ENCODE measurements around the gene CNIH2. TPM values are rescaled to one million over a fixed set of nuclear protein-coding genes. Genes with fewer than 3 reads are reported as not detected.

Gene CNIH2
- total and polyA plus RNA-seq, 9 of the 15 experiments (the other 6 are each of a cell fraction or from before 2014, with no cell fraction given) = 0.26 to 0.89 (median 0.40) TPM; not detected in 4

- TF ChIP-seq REST (IDR thresholded peaks at IDR 0.05; ENCODE audit: borderline replicate concordance) (peak; percentile 68), REST (CRISPR knock-in tag; IDR thresholded peaks at IDR 0.05; ENCODE audit: low read depth) (peak; percentile 81), HNRNPK (IDR thresholded peaks at IDR 0.05; ENCODE audit: low read depth, low read length, poor library complexity, severe bottlenecking) (no peak), CGGBP1 (CRISPR knock-in tag; IDR thresholded peaks at IDR 0.05) (no peak), AFF4 (CRISPR knock-in tag; IDR thresholded peaks at IDR 0.05) (no peak), ARID4B (CRISPR knock-in tag; IDR thresholded peaks at IDR 0.05) (no peak; the same call in 1 of the 2 replicates), BHLHE40 (IDR thresholded peaks at IDR 0.05; ENCODE audit: low read length) (peak; percentile 69)
These were observed 4.8 kb downstream of the CNIH2 start (continued) for GRCh38 chr11:66282468-66283455.

Measured in K562 (cell line).